ENCODE results near the gene TOR4A. TPM values are rescaled to one million over a fixed set of nuclear protein-coding genes. Genes with fewer than 3 reads are reported as not detected.

Gene TOR4A
- total RNA-seq: 14.7 and 34.9 TPM in 2 replicates

GRCh38 chr9:137277329-137278041 is at the start of gene TOR4A:
TSS of gene TOR4A (plus strand) at chr9:137277726. CDS start at chr9:137278690, 964 bp downstream.

GRCh38 chr9:137230705-137231371 is 46.7 kb upstream of the TOR4A start, which contains the start of gene SLC34A3:
TSS of gene SLC34A3 (plus strand) at chr9:137230901. CDS start at chr9:137231703, 802 bp downstream.

GRCh38 chr9:137240841-137241489 is 36.6 kb upstream of the TOR4A start, which contains the start of gene TUBB4B:
TSS of gene TUBB4B (plus strand) at chr9:137241287. CDS start at chr9:137241361, 74 bp downstream.

GRCh38 chr9:137251194-137251461 is 26.4 kb upstream of the TOR4A start, which contains the start of gene STPG3:
TSS of gene STPG3 (plus strand) at chr9:137251286. CDS start at chr9:137251287, 1 bp downstream.

GRCh38 chr9:137254624-137255447 is 22.7 kb upstream of the TOR4A start, which contains the start of gene NELFB:
TSS of gene NELFB (plus strand) at chr9:137255327.

GRCh38 chr9:137302118-137302448 is 24.6 kb downstream of the TOR4A start, which contains the start of gene NRARP:
TSS of gene NRARP (minus strand) at chr9:137302271. CDS start at chr9:137301928, 343 bp downstream.

Other genes with a start within 250 kb of the TOR4A start
- 4.1 and 48.2 TPM in 2 replicates for gene ABCA2, start 249.5 kb upstream of the TOR4A start, total RNA-seq
- not detected in 2 replicates for gene FUT7, start 245.6 kb upstream of the TOR4A start, total RNA-seq
- 3.8 and 16.7 TPM in 2 replicates for gene NPDC1, start 231.5 kb upstream of the TOR4A start, total RNA-seq
- 1.8 and 3.1 TPM in 2 replicates for gene ENTPD2, start 223.7 kb upstream of the TOR4A start, total RNA-seq
- 0.85 and 2.1 TPM in 2 replicates for gene SAPCD2, start 207.2 kb upstream of the TOR4A start, total RNA-seq
- 4.8 and 6.3 TPM in 2 replicates for gene UAP1L1, start 200.2 kb upstream of the TOR4A start, total RNA-seq
- 62.5 and 67.1 TPM in 2 replicates for gene MAN1B1, start 190.7 kb upstream of the TOR4A start, total RNA-seq
- gene DPP7, start 163.0 kb upstream of the TOR4A start, total RNA-seq: 62.2 and 81.7 TPM in 2 replicates
- gene GRIN1, start 138.6 kb upstream of the TOR4A start, total RNA-seq: 0.57 and 1.0 TPM in 2 replicates
- 2.1 TPM in 1 of 2 replicates, not detected in the other for gene LRRC26, start 107.7 kb upstream of the TOR4A start, total RNA-seq
- gene TMEM210, start 105.7 kb upstream of the TOR4A start, total RNA-seq: not detected in 2 replicates
- 17.4 and 24.1 TPM in 2 replicates for gene ANAPC2, start 89.2 kb upstream of the TOR4A start, total RNA-seq
- 46.5 and 57.4 TPM in 2 replicates for gene SSNA1, start 89.0 kb upstream of the TOR4A start, total RNA-seq
- gene TPRN, start 77.0 kb upstream of the TOR4A start, total RNA-seq: 3.6 and 4.8 TPM in 2 replicates
- 33.0 and 38.3 TPM in 2 replicates for gene TMEM203, start 72.1 kb upstream of the TOR4A start, total RNA-seq
- gene NDOR1, start 72.0 kb upstream of the TOR4A start, total RNA-seq: 5.8 and 7.3 TPM in 2 replicates
- 0.34 and 0.78 TPM in 2 replicates for gene RNF208, start 55.5 kb upstream of the TOR4A start, total RNA-seq
- gene CYSRT1, start 52.6 kb upstream of the TOR4A start, total RNA-seq: 1.6 and 3.8 TPM in 2 replicates
- under 0.01 and 0.28 TPM in 2 replicates for gene RNF224, start 50.2 kb upstream of the TOR4A start, total RNA-seq
- under 0.01 TPM in 1 of 2 replicates, not detected in the other for gene SLC34A3, start 46.8 kb upstream of the TOR4A start, total RNA-seq
- gene TUBB4B, start 36.4 kb upstream of the TOR4A start, total RNA-seq: 97.1 and 124 TPM in 2 replicates
- not detected in 2 replicates for gene STPG3, start 26.4 kb upstream of the TOR4A start, total RNA-seq
- 54.0 and 66.1 TPM in 2 replicates for gene NELFB, start 22.4 kb upstream of the TOR4A start, total RNA-seq
- gene NRARP, start 24.5 kb downstream of the TOR4A start, total RNA-seq: 6.2 and 23.3 TPM in 2 replicates
- gene EXD3, start 145.4 kb downstream of the TOR4A start, total RNA-seq: 6.5 and 10.6 TPM in 2 replicates
- gene NOXA1, start 145.7 kb downstream of the TOR4A start, total RNA-seq: 0.68 and 3.3 TPM in 2 replicates
- 0.36 TPM in 1 of 2 replicates, not detected in the other for gene ENTPD8, start 163.6 kb downstream of the TOR4A start, total RNA-seq
- gene NSMF, start 181.6 kb downstream of the TOR4A start, total RNA-seq: 18.8 and 30.0 TPM in 2 replicates

Measured in nasal cavity respiratory epithelium epithelial cell of viscerocranial mucosa (primary cell).